ENCODE measurements around the gene FRMD3. TPM values are rescaled to one million over a fixed set of nuclear protein-coding genes. Genes with fewer than 3 reads are reported as not detected.

The FRMD3 gene
- total RNA-seq, 1 donor from 2014 or later = 1.9 TPM

DNA sequence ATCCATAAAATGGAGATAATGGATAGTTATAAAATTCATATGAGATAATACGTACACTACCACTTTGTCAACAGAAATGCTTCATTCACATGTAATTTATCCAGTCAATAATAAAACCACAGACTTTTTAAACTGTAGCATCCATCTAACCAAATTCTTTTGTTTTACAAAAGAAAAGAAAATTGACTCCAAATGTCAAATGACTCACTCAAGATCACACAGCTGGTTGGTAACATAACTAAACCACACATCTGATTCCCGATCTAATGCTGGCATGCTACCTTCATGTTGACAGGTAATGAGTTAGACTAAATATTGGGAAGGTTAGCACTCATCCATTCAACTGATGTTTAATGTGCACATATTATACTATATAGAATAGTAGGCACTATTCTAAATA lies 4.9 kb downstream of the FRMD3 start:
- no peaks in the 10 kb centered on the region for H3K36me3 Mint-ChIP-seq
- Histone ChIP-seq H3K9me3 (ENCODE audit: low read depth) (peaks cover 12% of the 10 kb centered on the region), H2AFZ (replicated peaks) (no peak overlapping the region), H3F3A (ENCODE audit: low read depth) (peaks cover 12% of the 10 kb centered on the region), H3K9ac (no peak overlapping the region), H3K4me3 (no peak overlapping the region), H3K27me3 (peaks cover 21% of the 10 kb centered on the region), H3K4me1 (peaks cover 33% of the 10 kb centered on the region), H3K79me2 (ENCODE audit: low read depth) (no peaks in the 10 kb centered on the region), H3K4me2 (no peak overlapping the region), H3K27ac (no peak overlapping the region), H3K36me3 (no peaks in the 10 kb centered on the region), H4K20me1 (ENCODE audit: low read depth) (no peaks in the 10 kb centered on the region)
- DNase-seq (ENCODE audit: low spot score) = no peak
- TF ChIP-seq EZH2 (IDR thresholded peaks at IDR 0.05) (no peak), EZH2phosphoT487 (IDR thresholded peaks at IDR 0.05) (no peak)
- TF ChIP-seq, protein P1, sequence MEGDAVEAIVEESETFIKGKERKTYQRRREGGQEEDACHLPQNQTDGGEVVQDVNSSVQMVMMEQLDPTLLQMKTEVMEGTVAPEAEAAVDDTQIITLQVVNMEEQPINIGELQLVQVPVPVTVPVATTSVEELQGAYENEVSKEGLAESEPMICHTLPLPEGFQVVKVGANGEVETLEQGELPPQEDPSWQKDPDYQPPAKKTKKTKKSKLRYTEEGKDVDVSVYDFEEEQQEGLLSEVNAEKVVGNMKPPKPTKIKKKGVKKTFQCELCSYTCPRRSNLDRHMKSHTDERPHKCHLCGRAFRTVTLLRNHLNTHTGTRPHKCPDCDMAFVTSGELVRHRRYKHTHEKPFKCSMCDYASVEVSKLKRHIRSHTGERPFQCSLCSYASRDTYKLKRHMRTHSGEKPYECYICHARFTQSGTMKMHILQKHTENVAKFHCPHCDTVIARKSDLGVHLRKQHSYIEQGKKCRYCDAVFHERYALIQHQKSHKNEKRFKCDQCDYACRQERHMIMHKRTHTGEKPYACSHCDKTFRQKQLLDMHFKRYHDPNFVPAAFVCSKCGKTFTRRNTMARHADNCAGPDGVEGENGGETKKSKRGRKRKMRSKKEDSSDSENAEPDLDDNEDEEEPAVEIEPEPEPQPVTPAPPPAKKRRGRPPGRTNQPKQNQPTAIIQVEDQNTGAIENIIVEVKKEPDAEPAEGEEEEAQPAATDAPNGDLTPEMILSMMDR (IDR thresholded peaks at IDR 0.05) = no peak
- H3K9me3 Mint-ChIP-seq = peaks cover 7% of the 10 kb centered on the region
- H3K27me3 Mint-ChIP-seq (ENCODE audit: insufficient read depth, low read depth) = peaks cover 13% of the 10 kb centered on the region
- no peak overlapping the region for H3K4me3 Mint-ChIP-seq
- H3K4me1 Mint-ChIP-seq = peaks cover 16% of the 10 kb centered on the region
- H3K27ac Mint-ChIP-seq = no peak overlapping the region

DNA sequence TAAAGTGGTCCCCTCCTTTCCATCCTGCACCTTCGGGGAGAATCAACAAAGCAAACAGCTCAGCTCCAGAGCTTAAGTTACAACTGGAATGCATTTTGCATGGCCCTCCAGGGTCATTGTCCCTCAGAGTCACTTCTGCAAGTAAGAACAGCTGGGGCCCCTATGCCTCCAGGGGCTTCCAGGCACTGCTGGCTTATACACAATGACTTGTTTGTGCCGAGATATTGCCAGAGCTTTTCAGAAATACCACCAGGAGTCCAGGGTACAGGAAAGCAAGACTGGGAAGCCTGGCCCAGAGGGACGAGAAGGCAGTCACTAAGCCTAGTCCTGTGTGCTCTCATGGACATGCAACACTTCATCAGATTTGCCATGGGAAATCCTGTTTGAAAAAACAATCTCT lies 11.3 kb downstream of the FRMD3 start:
- Mint-ChIP-seq H3K4me1 (peaks cover 22% of the 10 kb centered on the region), H3K27ac (peak overlapping the region; percentile 83), H3K9me3 (peaks cover 7% of the 10 kb centered on the region), H3K36me3 (no peaks in the 10 kb centered on the region), H3K27me3 (ENCODE audit: insufficient read depth, low read depth) (peaks cover 2% of the 10 kb centered on the region), H3K4me3 (peak overlapping the region; percentile 14)
- H3K9me3 ChIP-seq (ENCODE audit: low read depth) = peaks cover 12% of the 10 kb centered on the region
- peak; percentile 45 for DNase-seq (ENCODE audit: low spot score)
- no peak overlapping the region for H3K27ac ChIP-seq
- H3K36me3 ChIP-seq = no peaks in the 10 kb centered on the region
- H3K79me2 ChIP-seq (ENCODE audit: low read depth) = no peaks in the 10 kb centered on the region
- peak overlapping the region; percentile 55 for H3K4me2 ChIP-seq
- H2AFZ ChIP-seq (replicated peaks) = no peak overlapping the region
- H3F3A ChIP-seq (ENCODE audit: low read depth) = peaks cover 3% of the 10 kb centered on the region
- no peaks in the 10 kb centered on the region for H4K20me1 ChIP-seq (ENCODE audit: low read depth)
- H3K4me3 ChIP-seq = no peak overlapping the region
- no peaks in the 10 kb centered on the region for H3K27me3 ChIP-seq
- TF ChIP-seq, protein P1 (IDR thresholded peaks at IDR 0.05) = no peak
- no peak for TF ChIP-seq EZH2phosphoT487 (IDR thresholded peaks at IDR 0.05)
- TF ChIP-seq EZH2 (IDR thresholded peaks at IDR 0.05) = no peak
- H3K4me1 ChIP-seq = peaks cover 21% of the 10 kb centered on the region
- H3K9ac ChIP-seq = no peak overlapping the region

DNA sequence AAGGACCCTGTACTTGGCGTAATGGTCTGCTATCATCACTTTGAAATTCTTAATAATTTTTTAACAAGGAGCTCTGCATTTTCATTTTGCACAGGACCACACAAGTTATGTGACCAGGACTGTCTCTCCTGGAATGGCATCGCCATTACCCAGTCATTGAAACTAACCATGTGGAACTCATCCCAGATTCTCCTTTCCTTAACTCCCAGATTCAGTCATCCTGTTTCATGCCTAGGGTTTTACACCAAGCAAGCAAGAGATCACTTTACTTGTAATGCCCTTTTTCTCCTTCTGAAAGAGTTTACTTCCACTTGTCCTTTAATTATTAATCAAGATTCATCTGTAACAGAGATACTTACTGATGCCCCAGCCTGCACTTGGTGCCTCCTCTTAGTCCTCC lies 12.0 kb downstream of the FRMD3 start:
- TF ChIP-seq EZH2 (IDR thresholded peaks at IDR 0.05) = no peak
- TF ChIP-seq, protein P1 (IDR thresholded peaks at IDR 0.05) = no peak
- no peak for TF ChIP-seq EZH2phosphoT487 (IDR thresholded peaks at IDR 0.05)
- Mint-ChIP-seq H3K27ac (no peak overlapping the region), H3K36me3 (no peaks in the 10 kb centered on the region), H3K9me3 (peaks cover 7% of the 10 kb centered on the region), H3K4me3 (no peak overlapping the region), H3K4me1 (peaks cover 22% of the 10 kb centered on the region), H3K27me3 (ENCODE audit: insufficient read depth, low read depth) (peaks cover 2% of the 10 kb centered on the region)
- no peaks in the 10 kb centered on the region for H3K36me3 ChIP-seq
- H3K79me2 ChIP-seq (ENCODE audit: low read depth) = no peaks in the 10 kb centered on the region
- no peak overlapping the region for H2AFZ ChIP-seq (replicated peaks)
- peaks cover 3% of the 10 kb centered on the region for H3F3A ChIP-seq (ENCODE audit: low read depth)
- H3K9me3 ChIP-seq (ENCODE audit: low read depth) = peaks cover 12% of the 10 kb centered on the region
- H3K27me3 ChIP-seq = no peaks in the 10 kb centered on the region
- DNase-seq (ENCODE audit: low spot score) = no peak
- no peak overlapping the region for H3K27ac ChIP-seq
- no peak overlapping the region for H3K9ac ChIP-seq
- no peak overlapping the region for H3K4me3 ChIP-seq
- H4K20me1 ChIP-seq (ENCODE audit: low read depth) = no peaks in the 10 kb centered on the region
- H3K4me1 ChIP-seq = peaks cover 16% of the 10 kb centered on the region
- peak overlapping the region; percentile 55 for H3K4me2 ChIP-seq
